Activated naive CD4-positive, alpha-beta T cell treated with anti-CD3 and anti-CD28 coated beads for 36 hours (primary cell): ENCODE data around the gene HOTAIR. TPM values are rescaled to one million over a fixed set of nuclear protein-coding genes. Genes with fewer than 3 reads are reported as not detected.

Experiments used
- CTCF ChIA-PET: fragments of 350-600 bp; sonication (Branson Sonifier 250); formaldehyde crosslinking; loops from one replicate; lab custom pipeline; 2021; ENCODE audit warnings: antibody characterized with exemption; lab: Charles Lee
- DNase-seq: peaks from one replicate; pipeline ENCODE4 v3.0.0-alpha.2; 2020
- H3K27ac Mint-ChIP-seq: one replicate; pipeline ENCODE4 v1.8.0; 2021; ENCODE audit warnings: mild to moderate bottlenecking, mixed read lengths
- H3K27me3 Mint-ChIP-seq: one replicate; pipeline ENCODE4 v1.8.0; 2021; ENCODE audit warnings: low read depth, mixed read lengths
- H3K36me3 Mint-ChIP-seq: one replicate; pipeline ENCODE4 v1.8.0; 2021; ENCODE audit warnings: low read depth, mixed read lengths
- H3K4me1 Mint-ChIP-seq: one replicate; pipeline ENCODE4 v1.8.0; 2021; ENCODE audit warnings: low read depth, mixed read lengths
- H3K4me3 Mint-ChIP-seq: one replicate; pipeline ENCODE4 v1.8.0; 2021; ENCODE audit warnings: mild to moderate bottlenecking, moderate library complexity, mixed read lengths
- H3K9me3 Mint-ChIP-seq: one replicate; pipeline ENCODE4 v1.8.0; 2021; ENCODE audit warnings: mixed read lengths
- intact Hi-C: fragments of 100-400 bp; cut with micrococcal nuclease; formaldehyde crosslinking; loops from one replicate; pipeline ENCODE4 v1.15.1; 2023
- total RNA-seq, 2 experiments: library from RNA; stranded (reverse); gene quantifications; one replicate each; pipeline ENCODE4 v1.2.3, GENCODE V29; 2021

HOTAIR gene
- total RNA-seq, 2 experiments from 2014 or later: not detected

DNA sequence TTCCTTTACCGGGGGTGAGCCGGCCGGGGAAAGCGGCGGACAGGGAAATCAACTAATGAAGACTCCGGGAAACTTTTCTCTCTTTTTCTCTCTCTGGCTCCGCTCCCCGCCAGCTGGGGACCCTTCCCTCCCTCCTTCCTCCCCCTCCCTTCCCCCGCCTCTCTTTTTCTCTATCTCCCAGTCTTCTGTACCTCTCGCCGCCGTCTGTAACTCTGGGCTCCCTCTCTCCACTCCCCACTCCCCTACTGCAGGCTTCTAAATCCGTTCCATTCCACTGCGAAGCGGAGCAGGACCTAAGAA lies 8.7 kb downstream of the HOTAIR start:
- peaks cover 89% of the 10 kb centered on the region for H3K27me3 Mint-ChIP-seq
- peaks cover 30% of the 10 kb centered on the region for H3K4me1 Mint-ChIP-seq
- H3K4me3 Mint-ChIP-seq: peak overlapping the region; percentile 22
- no peak overlapping the region for H3K27ac Mint-ChIP-seq
- CTCF ChIA-PET: interaction anchor here (1.0 kb wide), 1 partner anchor 64 kb away, joined by 3 read pairs; no protein-coding TSS in a partner anchor
- no peak for DNase-seq
- intact Hi-C loops: loop anchor here (5.0 kb wide), 1 partner anchor 34 kb away; no protein-coding TSS in a partner anchor
- no peaks in the 10 kb centered on the region for H3K36me3 Mint-ChIP-seq
- no peaks in the 10 kb centered on the region for H3K9me3 Mint-ChIP-seq

DNA sequence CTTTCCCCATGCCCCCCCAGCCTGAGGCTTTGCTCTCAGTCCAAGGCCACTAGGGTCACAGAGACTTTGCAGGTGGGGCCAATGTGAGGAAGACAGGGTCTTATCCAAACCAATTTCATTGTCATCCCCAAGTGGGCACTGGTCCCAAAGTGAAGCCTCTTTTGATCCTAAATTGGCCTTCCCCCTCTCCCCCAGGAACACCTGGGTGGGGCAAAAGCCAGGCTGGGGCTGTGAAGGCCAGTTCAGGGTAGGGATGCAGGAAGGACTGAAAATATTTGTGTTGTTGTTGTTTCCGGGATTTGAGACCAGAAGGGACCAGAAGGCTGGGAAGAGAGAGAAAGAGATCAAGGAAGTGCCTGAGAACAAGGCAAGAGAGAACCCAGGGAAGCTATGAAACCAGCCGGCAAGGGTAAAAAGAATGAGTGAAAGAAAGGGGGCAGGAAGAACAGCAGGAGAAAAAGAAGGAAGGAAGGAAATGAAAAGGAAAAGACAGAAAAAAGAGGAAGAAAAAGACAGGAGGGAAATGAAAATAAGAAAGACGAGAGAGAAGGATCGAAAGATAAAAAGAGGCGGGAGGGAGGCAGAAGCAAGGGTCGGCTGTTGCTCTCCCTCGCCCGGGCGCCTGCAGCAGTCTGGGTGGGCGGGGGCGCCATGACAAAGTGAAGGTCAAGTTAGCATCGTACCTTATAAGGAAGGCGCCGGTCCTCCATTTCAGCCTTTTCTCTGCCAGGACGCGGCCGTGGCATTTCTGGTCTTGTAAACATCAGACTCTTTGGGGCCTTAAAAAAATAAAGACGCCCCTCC lies 9.3 kb downstream of the HOTAIR start:
- Mint-ChIP-seq H3K27me3 (peaks cover 85% of the 10 kb centered on the region), H3K4me3 (no peak overlapping the region), H3K36me3 (no peaks in the 10 kb centered on the region), H3K27ac (no peak overlapping the region), H3K4me1 (peaks cover 31% of the 10 kb centered on the region), H3K9me3 (no peaks in the 10 kb centered on the region)
- CTCF ChIA-PET: interaction anchor here (0.8 kb wide), 1 partner anchor 133 kb away, joined by 3 read pairs; no protein-coding TSS in a partner anchor
- intact Hi-C loops: loop anchor here (5.0 kb wide), 1 partner anchor 33 kb away; no protein-coding TSS in a partner anchor
- DNase-seq: no peak

DNA sequence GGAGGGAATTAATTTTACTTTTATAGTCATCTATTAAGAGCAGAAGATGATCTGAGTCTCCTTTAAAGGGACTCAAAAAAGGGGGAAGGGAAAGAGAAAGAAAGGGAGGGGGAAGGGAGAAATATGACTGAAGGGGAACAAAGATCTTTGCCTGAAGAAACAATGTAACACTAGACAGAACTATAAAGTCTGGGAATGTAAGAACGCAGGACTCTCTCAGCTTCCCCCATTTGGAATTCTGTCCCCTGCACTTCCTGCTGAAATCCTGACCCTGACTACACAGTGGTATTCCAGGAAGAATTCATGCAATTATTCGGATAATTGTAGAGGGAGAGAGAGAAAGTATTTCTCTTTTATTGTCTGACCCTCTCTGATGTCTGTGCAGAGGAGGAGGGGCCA lies 10.4 kb downstream of the HOTAIR start:
- no peaks in the 10 kb centered on the region for H3K9me3 Mint-ChIP-seq
- H3K36me3 Mint-ChIP-seq: no peaks in the 10 kb centered on the region
- H3K4me3 Mint-ChIP-seq: no peak overlapping the region
- CTCF ChIA-PET: no interaction called here
- no peak for DNase-seq
- no peak overlapping the region for H3K27ac Mint-ChIP-seq
- peaks cover 85% of the 10 kb centered on the region for H3K27me3 Mint-ChIP-seq
- intact Hi-C loops: no loop called here
- H3K4me1 Mint-ChIP-seq: peaks cover 33% of the 10 kb centered on the region

DNA sequence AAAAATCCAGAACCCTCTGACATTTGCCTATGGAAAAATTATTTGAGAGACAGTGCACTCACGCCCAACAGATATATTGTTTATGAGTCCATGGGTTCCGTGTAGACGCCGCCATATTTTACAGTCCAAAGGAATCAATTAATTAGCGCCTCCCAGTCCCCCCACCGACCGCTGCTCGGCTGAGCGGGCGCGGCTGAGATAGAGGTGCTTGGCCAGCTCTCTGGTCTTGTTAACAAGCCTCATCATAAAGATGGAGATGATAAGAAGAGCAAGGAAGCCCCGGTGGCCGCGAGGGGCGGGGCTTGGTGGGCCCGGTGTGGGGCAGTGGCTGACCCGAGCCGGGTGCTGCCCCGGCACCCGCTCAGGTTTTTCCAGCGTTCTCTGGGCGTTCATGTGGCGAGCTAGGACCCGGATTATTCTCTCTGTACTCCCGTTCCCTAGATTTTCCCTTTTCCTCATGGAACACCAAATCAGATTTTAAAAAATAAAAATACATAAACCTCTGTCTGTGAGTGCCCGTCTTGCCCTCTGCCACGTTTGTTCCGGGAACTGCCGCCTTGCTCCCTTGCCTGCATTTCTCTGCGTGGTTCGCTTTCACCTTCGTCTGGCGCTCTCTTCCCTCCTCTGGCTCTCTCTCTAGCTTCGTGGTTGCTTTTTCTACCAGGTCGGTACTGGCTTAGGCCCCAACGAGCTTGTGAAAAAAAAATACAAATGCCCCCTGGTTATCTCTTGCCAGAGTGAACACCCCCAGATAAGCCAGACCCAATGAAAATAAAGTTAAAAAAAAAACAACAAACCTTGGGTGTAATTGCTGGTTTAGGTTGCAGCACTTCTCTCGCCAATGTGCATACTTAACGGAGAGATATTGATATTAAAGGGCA lies 11.1 kb downstream of the HOTAIR start:
- Mint-ChIP-seq H3K4me1 (peaks cover 32% of the 10 kb centered on the region), H3K4me3 (no peak overlapping the region), H3K27me3 (peaks cover 83% of the 10 kb centered on the region), H3K9me3 (no peaks in the 10 kb centered on the region), H3K27ac (no peak overlapping the region), H3K36me3 (no peaks in the 10 kb centered on the region)
- no peak for DNase-seq
- CTCF ChIA-PET: interaction anchor here (0.6 to 1.4 kb wide), 2 partner anchors 24 to 43 kb away, joined by 3 to 4 read pairs; no protein-coding TSS in a partner anchor
- intact Hi-C loops: no loop called here

DNA sequence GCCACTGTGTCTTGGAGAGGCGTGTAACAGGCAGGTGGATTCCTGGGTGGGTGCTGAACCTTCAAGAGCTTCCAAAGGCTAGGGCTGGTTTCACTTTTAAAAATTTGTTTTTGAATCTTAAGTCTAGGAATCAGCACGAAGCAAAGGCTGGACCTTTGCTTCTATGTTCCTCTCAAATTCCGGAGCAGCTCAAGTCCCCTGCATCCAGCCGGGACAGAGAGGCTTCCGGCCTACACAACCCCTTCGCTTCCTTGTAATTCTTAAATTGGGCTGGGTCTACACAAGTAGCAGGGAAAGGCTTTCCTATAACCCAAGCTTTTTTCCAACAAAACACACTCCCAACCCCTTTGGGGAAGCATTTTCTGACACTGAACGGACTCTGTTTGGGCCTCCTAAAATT lies 11.7 kb downstream of the HOTAIR start:
- no peak for DNase-seq
- Mint-ChIP-seq H3K9me3 (no peaks in the 10 kb centered on the region), H3K36me3 (no peaks in the 10 kb centered on the region), H3K27me3 (peaks cover 83% of the 10 kb centered on the region), H3K4me3 (no peak overlapping the region), H3K27ac (no peak overlapping the region), H3K4me1 (peaks cover 32% of the 10 kb centered on the region)
- CTCF ChIA-PET: interaction anchor here (0.6 to 1.4 kb wide), 2 partner anchors 25 to 44 kb away, joined by 3 to 4 read pairs; no protein-coding TSS in a partner anchor
- intact Hi-C loops: no loop called here

DNA sequence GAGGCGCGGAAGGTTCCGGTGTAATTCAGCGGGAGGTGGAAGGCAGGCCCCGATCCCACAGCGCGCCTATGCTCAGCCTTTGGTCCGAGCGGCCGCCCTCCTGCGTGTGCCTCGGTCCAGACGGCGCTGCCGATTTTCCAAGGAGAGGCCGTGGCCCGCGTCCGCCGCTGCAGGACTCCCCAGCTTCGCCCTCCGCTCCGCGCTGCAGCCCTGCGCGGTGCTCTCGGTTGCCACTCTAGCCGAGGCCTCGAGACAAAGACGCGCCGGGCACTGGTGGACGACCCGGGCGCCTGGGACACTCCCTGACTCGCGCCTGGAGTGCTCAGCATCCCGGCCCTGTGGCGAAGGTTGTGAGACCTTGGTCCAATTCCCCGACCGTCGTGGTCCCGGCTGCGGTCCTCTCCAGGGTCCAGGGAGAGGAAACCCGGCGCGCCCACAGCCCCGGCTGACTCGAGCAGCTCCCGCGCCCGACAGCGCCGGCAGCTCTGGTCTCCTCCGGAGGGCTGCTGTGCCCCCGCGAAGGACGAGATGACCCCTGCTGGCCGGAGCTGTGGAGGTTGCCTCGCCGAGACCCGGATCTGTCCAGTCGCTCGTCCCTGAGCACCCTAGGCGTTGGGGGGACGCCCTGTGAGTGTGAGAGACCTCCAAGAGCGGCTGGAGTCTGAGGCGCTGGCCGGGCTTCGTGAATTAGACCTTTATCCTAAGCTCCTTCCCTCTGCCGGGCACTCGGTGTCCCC lies 13.6 kb downstream of the HOTAIR start:
- intact Hi-C loops: no loop called here
- H3K9me3 Mint-ChIP-seq: no peaks in the 10 kb centered on the region
- H3K27ac Mint-ChIP-seq: no peak overlapping the region
- no peak for DNase-seq
- CTCF ChIA-PET: no interaction called here
- peaks cover 82% of the 10 kb centered on the region for H3K27me3 Mint-ChIP-seq
- no peaks in the 10 kb centered on the region for H3K36me3 Mint-ChIP-seq
- no peak overlapping the region for H3K4me3 Mint-ChIP-seq
- H3K4me1 Mint-ChIP-seq: peaks cover 33% of the 10 kb centered on the region

DNA sequence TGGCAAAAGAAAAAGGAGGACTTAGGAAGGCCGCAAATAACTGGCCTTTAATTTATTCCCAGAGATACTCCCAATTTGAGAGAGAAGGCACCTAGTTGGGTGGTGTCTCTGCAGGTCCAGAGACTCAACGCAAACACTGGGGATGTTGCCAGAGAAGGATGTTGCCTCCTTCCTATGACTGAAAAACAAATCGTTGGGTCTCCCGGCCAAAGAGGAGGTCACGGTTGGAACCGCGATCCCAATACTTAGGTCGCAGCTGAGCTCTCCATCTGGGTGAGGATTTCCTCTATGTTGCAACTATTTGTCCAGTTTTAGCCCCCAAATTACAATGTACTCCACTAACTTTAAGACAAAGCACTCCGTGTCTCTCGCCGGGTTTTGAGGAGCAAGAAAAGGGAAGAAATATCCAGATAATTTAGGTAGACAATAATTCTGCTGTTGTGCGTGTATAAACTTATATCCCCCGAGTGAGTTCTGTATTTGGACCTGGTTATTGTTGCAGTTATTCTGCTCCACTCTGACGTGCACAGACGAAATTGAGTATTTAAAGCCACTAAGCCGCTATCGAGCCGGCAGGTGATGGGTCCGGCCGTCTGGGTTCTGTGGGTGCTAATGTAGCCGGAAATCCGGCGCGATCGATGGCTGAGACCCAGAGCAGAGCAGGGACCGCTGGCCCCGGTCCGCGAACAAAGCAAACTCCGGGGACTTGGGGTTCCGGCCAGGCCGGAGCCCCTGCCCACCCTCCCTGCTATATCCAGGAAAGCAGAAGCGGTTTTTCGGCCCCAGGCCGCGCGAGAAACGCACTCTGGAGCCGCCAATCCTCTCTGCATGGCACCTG lies 14.3 kb downstream of the HOTAIR start:
- intact Hi-C loops: no loop called here
- H3K4me3 Mint-ChIP-seq: no peak overlapping the region
- H3K4me1 Mint-ChIP-seq: peaks cover 32% of the 10 kb centered on the region
- no peak overlapping the region for H3K27ac Mint-ChIP-seq
- CTCF ChIA-PET: no interaction called here
- no peak for DNase-seq
- no peaks in the 10 kb centered on the region for H3K36me3 Mint-ChIP-seq
- no peaks in the 10 kb centered on the region for H3K9me3 Mint-ChIP-seq
- H3K27me3 Mint-ChIP-seq: peaks cover 83% of the 10 kb centered on the region

DNA sequence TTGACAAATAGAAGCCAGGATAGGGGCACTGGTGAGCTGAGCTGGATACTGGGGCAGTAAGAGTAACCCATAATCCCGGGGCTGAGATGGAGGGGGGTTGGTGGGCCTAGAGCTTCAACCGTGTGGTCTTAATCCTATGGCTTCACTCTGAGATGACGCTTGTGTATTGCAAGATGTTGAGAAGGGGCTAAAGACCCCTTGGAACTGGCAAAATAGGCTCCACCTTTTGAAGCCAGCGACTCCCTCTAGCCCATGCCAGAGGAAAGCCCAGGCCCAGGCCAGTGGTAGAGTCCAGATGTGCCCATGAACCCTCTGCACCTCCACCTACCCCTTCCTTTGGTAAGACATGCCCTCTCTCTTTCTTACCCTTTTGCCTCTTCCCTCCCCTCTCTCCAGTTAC lies 15.4 kb downstream of the HOTAIR start:
- Mint-ChIP-seq H3K27me3 (peaks cover 77% of the 10 kb centered on the region), H3K4me3 (no peak overlapping the region), H3K36me3 (no peaks in the 10 kb centered on the region), H3K27ac (no peak overlapping the region), H3K9me3 (no peaks in the 10 kb centered on the region), H3K4me1 (peaks cover 30% of the 10 kb centered on the region)
- CTCF ChIA-PET: interaction anchor here (1.5 kb wide), 1 partner anchor 242 kb away, joined by 4 read pairs; no protein-coding TSS in a partner anchor
- intact Hi-C loops: loop anchor here (5.0 kb wide), 1 partner anchor 38 kb away; no protein-coding TSS in a partner anchor
- DNase-seq: no peak

DNA sequence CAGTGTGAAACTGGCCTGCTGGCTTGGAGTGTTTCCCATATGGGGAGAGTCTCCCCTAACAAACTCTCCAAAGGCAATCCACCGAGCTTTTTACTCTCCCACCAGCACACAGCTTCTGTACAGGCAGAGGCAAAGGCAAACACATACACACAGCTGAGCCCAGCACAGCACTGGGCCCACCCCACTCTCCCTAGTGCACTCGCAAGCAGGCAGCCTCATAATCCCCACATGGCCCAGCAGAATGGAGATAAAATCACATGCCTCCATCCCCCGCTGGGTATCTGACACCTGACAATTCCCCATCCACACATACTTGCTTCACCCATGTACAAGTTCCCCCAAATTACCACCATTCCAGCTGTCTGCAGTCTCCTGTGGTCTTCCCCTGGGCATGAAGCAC lies 16.6 kb downstream of the HOTAIR start:
- Mint-ChIP-seq H3K27me3 (peaks cover 79% of the 10 kb centered on the region), H3K9me3 (no peaks in the 10 kb centered on the region), H3K4me3 (no peak overlapping the region), H3K4me1 (peaks cover 28% of the 10 kb centered on the region), H3K36me3 (no peaks in the 10 kb centered on the region), H3K27ac (no peak overlapping the region)
- no peak for DNase-seq
- intact Hi-C loops: loop anchor here (5.0 kb wide), 1 partner anchor 39 kb away; no protein-coding TSS in a partner anchor
- CTCF ChIA-PET: interaction anchor here (0.6 to 1.5 kb wide), 2 partner anchors 243 to 292 kb away, joined by 3 to 4 read pairs; no protein-coding TSS in a partner anchor

DNA sequence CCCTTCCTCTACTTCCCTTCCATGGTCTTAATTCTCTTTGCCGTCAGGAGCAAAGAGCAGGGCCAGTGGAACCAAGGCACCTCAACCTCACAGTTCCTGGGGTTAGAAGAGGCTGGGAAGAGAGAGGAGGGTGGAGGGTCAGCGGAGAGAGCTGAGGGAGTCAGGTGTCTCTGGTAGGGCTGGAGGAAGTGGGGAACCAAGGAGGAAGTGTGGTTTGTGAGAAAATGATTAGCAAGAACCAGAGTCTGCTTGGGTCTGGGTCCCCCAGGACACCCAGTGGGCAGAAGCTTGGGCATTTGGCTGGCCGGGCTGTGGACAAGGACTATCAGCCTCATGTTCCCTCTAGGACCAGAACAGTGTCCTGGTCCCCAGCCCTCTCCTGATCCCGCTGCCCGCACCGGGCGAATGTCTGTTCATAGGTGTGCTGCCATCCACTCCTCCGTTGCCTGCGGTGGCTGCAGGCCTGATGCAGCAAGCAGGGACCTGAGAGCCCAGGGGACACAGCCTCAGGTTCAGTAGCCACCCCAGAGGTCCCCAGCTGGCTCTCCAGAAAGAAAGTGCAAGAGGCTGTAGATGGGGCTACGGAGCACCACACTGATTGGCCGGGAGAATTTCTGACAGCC lies 17.7 kb downstream of the HOTAIR start:
- Mint-ChIP-seq H3K27me3 (peaks cover 81% of the 10 kb centered on the region), H3K27ac (no peak overlapping the region), H3K9me3 (no peaks in the 10 kb centered on the region), H3K4me3 (no peak overlapping the region), H3K36me3 (no peaks in the 10 kb centered on the region), H3K4me1 (peaks cover 29% of the 10 kb centered on the region)
- no peak for DNase-seq
- CTCF ChIA-PET: interaction anchor here (0.7 to 0.9 kb wide), 2 partner anchors 47 to 199 kb away, joined by 3 to 4 read pairs; no protein-coding TSS in a partner anchor
- intact Hi-C loops: loop anchor here (5.0 kb wide), 1 partner anchor 40 kb away; no protein-coding TSS in a partner anchor
